ENCODE data around the gene CSNK1A1L.
"Not testable (repeated sequence)": the region's sequence is repeated elsewhere in the genome, so short reads cannot be mapped to it uniquely, and the experiment has no call there.

Gene CSNK1A1L

GRCh38 chr13:37058910-37059847, 46.3 kb downstream of the CSNK1A1L start, which contains the start of gene SUPT20H:
TSS of gene SUPT20H (minus strand) at chr13:37059688. CDS start at chr13:37051490, 8,198 bp downstream.
- peak; percentile 95 for DNase-seq (ENCODE audit: low read depth)

- DNase-seq (ENCODE audit: low read depth), result not testable (repeated sequence)
These were observed 49.2 kb downstream of the CSNK1A1L start for GRCh38 chr13:37056228-37056627.

Measured in activated T-cell treated with anti-CD3 and anti-CD28 coated beads for 24 hours (primary cell).